GM10266 (cell line): ENCODE data around the gene HCRT.
"Not testable (repeated sequence)": the region's sequence is repeated elsewhere in the genome, so short reads cannot be mapped to it uniquely, and the experiment has no call there.

Experiments
- DNase-seq: peaks from one replicate; pipeline ENCODE4 v3.0.0; 2012; ENCODE audit errors: extremely low spot score
- TF ChIP-seq, protein P1 (sequence below): IDR thresholded peaks from 2 replicates; pipeline ENCODE4 v1.5.1; 2012; ENCODE audit warnings: mild to moderate bottlenecking, low read depth; ENCODE audit not compliant: control insufficient read depth, insufficient read depth; ENCODE audit errors: missing control alignments

Gene HCRT

DNA sequence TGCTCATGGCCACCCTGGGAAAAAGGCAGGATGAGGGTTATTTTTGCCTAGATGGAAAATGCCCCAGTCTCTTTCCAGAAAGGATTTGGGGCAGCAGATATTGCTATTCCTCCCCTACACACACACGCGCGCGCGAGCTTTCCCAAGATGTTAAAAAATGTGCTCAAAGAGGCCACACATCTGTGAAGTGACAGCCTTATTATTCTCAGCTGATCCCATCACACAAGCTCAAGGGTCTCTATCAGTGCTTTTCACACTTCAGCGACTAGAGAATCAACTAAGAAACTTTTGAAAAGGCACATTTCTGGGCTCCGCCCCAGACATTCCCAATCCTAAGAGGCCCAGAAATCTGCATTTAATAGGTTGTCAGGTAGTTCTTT, 24.7 kb downstream of the HCRT start:
- DNase-seq = no peak
- TF ChIP-seq, protein P1, sequence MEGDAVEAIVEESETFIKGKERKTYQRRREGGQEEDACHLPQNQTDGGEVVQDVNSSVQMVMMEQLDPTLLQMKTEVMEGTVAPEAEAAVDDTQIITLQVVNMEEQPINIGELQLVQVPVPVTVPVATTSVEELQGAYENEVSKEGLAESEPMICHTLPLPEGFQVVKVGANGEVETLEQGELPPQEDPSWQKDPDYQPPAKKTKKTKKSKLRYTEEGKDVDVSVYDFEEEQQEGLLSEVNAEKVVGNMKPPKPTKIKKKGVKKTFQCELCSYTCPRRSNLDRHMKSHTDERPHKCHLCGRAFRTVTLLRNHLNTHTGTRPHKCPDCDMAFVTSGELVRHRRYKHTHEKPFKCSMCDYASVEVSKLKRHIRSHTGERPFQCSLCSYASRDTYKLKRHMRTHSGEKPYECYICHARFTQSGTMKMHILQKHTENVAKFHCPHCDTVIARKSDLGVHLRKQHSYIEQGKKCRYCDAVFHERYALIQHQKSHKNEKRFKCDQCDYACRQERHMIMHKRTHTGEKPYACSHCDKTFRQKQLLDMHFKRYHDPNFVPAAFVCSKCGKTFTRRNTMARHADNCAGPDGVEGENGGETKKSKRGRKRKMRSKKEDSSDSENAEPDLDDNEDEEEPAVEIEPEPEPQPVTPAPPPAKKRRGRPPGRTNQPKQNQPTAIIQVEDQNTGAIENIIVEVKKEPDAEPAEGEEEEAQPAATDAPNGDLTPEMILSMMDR = no peak

DNA sequence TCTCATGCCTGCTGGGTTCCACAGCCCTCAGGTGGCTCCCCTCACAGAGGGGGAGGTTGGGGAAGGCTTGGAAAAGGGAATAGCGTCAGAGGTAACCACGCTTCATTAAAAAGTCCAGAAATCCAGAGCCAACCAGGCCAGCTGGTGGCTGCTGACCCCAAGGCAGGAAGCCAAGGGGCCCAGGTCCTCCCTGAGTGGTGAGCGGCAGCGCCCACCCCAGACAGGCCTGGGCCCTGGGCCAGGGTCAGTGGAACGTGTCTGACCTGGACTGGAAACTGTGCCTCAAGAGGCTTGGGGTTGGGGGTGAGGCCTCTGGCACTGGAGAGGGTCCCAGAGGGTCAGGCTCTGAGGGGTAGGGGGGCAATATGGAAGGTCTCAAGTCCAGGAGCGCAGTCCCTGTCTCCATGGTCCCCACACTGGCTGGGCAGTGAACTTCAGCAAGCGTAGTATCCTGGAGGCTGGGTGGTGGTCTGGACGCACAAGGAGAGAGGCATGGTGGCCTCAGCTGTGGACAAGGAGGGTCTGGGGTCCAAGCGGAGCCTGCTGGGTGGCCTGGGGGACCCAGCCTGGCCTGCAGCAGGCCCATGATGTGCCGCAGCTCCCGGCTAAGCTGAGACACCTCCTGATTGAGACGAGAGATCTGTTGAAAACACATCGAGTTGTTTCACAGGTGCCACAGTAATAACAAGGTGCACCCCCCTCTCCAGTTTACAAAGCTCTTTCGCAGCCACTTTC, 25.3 kb downstream of the HCRT start:
- no peak for DNase-seq
- TF ChIP-seq, protein P1 = no peak

DNA sequence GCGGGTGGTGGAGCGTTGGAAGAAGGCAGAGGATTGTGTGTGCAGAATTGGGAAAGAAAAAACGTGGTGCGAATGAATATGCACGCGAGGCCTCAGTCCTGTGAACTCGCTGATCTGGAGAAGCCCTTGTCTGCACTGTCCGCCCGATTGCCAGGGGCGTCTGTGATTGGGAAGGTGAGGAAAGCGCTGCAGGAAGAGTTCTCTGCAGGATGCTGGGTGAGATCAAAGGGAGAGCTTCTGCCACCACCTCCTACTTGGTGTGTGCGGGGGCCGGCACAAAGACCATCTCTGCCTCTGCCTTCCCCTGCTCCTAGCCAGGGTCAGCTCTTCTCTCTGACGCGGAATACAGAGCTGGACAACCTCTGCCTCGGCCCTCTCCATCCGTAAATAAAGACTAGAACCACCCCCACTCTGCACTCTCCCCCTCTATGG, 29.6 kb downstream of the HCRT start:
- TF ChIP-seq, protein P1 = no peak
- no peak for DNase-seq

DNA sequence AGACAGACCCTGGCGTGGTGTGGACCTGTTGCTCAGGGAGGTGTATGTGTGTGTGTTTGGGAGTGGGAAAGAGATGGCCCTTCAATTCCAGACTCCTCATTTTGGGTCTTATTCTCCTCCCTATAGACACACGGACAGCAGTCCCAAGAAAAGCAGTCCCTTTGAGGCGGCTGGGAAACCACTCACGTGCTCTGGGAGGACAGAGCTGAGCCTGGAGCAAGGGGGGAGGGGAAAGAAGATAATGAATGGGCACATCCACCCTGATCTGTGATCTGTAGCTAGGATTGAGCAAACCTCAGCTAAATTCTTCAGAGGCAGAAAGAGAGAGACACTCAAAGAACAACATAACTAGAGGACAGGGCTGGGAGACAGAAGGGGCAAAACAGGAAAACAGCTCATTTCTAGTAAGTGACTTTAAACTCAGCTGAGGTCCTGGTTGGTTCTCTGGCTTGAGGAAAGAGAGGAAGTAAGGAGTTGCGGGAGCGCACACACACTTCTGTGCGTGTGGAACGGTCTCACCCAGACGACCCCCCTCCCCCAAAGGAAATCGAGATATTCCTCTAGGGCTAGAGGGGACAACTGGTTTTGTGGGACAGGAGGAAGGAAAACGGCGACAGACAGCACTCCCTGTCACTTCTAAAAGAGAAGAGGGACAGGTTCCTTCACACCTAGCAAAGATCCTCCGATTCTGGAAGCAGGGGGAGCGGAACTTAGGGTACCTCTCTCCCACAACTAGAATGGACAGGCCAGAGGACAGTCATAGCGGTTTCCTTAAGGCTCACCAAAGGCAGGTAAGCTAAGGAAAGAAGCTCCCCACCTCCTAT, 31.1 kb downstream of the HCRT start:
- DNase-seq = no peak
- TF ChIP-seq, protein P1 = no peak

DNA sequence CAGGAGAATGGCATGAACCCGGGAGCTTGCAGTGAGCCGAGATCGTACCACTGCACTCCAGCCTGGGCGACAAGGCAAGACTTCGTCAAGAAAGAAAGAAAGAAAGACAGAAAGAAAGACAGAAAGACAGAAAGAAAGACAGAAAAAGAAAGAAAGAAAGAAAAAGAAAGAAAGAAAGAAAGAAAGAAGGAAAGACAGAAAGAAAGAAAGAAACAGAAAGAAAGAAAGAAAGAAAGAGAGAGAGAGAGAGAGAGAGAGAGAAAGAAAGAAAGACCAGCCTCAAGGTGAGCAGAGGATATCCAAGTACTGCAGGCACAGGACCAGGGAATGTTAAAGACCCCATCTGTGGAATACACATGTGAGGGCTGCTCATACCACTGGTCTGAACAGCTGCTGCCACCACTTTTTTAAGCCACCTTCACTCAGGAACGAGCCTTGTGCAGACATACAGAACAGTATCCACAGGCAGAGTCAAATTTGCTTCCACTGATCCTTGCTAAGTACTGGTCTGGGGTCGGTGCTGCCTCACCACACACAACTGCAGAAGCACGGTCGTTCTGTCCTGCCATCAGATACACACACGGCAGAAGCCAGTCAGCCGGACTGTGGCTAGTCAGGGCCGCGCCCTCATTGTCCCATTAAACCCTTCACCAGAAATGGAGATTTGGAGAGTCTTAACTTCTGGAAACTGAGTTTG, 38.2 kb downstream of the HCRT start:
- TF ChIP-seq, protein P1 = no peak

DNA sequence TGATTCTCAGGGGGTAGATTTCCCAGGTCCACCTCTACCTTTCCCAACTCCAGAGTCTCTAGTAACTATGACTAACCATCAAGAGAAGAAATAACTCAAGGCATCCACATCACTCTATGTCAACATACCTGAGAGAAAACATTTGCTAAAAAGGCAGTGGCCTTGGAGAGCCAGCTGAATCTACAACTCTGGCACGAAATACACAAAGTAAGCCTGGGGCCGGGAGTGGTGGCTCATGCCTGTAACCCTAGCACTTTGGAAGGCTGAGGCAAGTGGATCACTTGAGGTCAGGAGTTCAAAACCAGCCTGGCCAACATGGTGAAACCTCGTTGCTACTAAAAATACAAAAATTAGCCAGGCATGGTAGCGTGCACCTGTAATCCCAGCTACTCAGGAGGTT, 42.1 kb downstream of the HCRT start:
- DNase-seq = not testable (repeated sequence)

More for the DNA sequence above, 38.2 kb downstream of the HCRT start:
- no peak for DNase-seq

DNA sequence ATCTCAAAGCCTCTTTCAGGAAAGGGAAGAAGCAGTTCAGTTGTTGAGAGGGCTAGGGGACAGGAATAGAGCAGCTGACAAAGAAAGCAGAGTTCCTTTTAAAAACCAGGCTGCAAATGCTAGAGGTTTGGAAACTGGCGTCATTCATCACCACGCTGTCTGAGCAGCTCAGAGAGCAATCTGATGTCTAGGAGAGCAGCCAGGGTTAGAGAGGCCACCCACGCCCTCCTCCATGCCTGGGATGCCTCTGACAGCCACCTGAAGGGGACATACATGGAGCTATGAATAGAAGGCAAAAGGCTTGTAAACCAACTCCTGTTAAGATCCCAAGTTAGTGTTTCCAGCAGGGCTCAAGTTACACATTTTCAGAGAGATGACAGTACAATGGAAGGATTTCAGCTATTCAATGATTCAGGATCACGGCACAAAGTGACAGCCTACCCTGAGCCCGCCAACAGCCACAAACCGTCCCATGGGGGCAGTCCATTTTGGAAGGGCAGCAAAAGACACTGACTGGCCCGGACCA, 42.8 kb downstream of the HCRT start:
- TF ChIP-seq, protein P1 = no peak
- no peak for DNase-seq
